Heart left ventricle (tissue), 16 donors: ENCODE measurements around the gene TMEM38B. TPM values are rescaled to one million over a fixed set of nuclear protein-coding genes. Genes with fewer than 3 reads are reported as not detected.
"Not testable (repeated sequence)": the region's sequence is repeated elsewhere in the genome, so short reads cannot be mapped to it uniquely, and the experiment has no call there.

Experiments used
- ATAC-seq, 4 donors: fragments of 200-7000 bp; cut with Tn5 transposase; one replicate each; pipeline ENCODE4 v1.9.1; 2020 to 2022; ENCODE audit warnings: moderate library complexity in 4 of 4, mild to moderate bottlenecking in 3 of 4, moderate number of reproducible peaks in 1 of 4
- DNase-seq, 5 donors: peaks; one replicate each; pipeline ENCODE4 v3.0.0-alpha.2; 2020
- H3K27ac ChIP-seq, 12 donors: fragments of 200-600 bp; sonication (generic) in 4 of 12; one replicate each; pipeline versions ENCODE4 v1.5.0 to v1.8.0; 2016 to 2022; ENCODE audit warnings: mild to moderate bottlenecking in 2 of 12
- H3K27me3 ChIP-seq, 9 donors: fragments of 200-600 bp; sonication (generic) in 2 of 9; one replicate each; pipeline versions ENCODE4 v1.5.1 to v1.8.0; 2016 to 2022; ENCODE audit warnings: mild to moderate bottlenecking in 3 of 9
- H3K36me3 ChIP-seq, 9 donors: fragments of 200-600 bp; sonication (generic) in 2 of 9; one replicate each; pipeline versions ENCODE4 v1.5.0 to v1.8.0; 2018 to 2022; ENCODE audit warnings: mild to moderate bottlenecking in 2 of 9
- H3K4me1 ChIP-seq, 12 donors: fragments of 200-600 bp; sonication (generic) in 4 of 12; one replicate each; pipeline versions ENCODE4 v1.5.0 to v1.8.0; 2016 to 2022; ENCODE audit warnings: mild to moderate bottlenecking in 3 of 12
- H3K4me3 ChIP-seq, 12 donors: fragments of 200-600 bp; sonication (generic) in 4 of 12; one replicate each; pipeline versions ENCODE4 v1.5.0 to v1.8.0; 2017 to 2022; ENCODE audit warnings: mild to moderate bottlenecking in 9 of 12, moderate library complexity in 4 of 12
- H3K9me3 ChIP-seq, 12 donors: fragments of 200-600 bp; sonication (generic) in 4 of 12; one replicate each; pipeline versions ENCODE4 v1.5.0 to v1.8.0; 2016 to 2022; ENCODE audit warnings: mild to moderate bottlenecking in 1 of 12
- CTCF ChIP-seq, 12 donors: fragments of 200-600 bp; sonication (generic) in 4 of 12; IDR thresholded peaks; one replicate each; pipeline versions ENCODE4 v1.5.0 to v1.8.0; 2018 to 2022; ENCODE audit warnings: antibody characterized with exemption in 12 of 12, mild to moderate bottlenecking in 5 of 12
- POLR2A ChIP-seq, 2 donors: fragments of 450-650 bp; IDR thresholded peaks; one replicate each; pipeline ENCODE4 v1.6.1; 2017; ENCODE audit warnings: antibody characterized with exemption in 2 of 2, mild to moderate bottlenecking in 2 of 2, moderate library complexity in 2 of 2
- WGBS, 4 donors: extraction: QIAGEN DNeasy Blood & Tissue Kit in 2 of 4; methylation state at CpG; one replicate each; pipeline versions ENCODE4 v1.1.5 to v1.1.7; 2013 to 2018; 5-methylcytosine and 5-hydroxymethylcytosine counted together
- intact Hi-C, 10 donors: fragments of 100-400 bp; cut with DNase I; formaldehyde crosslinking; loops; one replicate each; pipeline versions ENCODE4 v1.11.1 to v1.14.2; 2022
- polyA plus RNA-seq, 2 donors: library from polyadenylated mRNA; stranded (reverse); fragments of 200-250 nt; gene quantifications; one replicate each; pipeline ENCODE4 v1.2.3, GENCODE V29; 2013
- total RNA-seq, 9 donors: library from RNA; depleted of rRNA in 2 of 9; stranded (reverse); fragments of >200 nt in 2 of 9; fragmentation: NEBNext Ultra II Directional in 3 of 9; extraction: Animal tissue kit (Norgen Biotek cat#: 25700) in 3 of 9; gene quantifications; one replicate each; pipeline versions ENCODE4 v1.1.0 to v1.2.4, GENCODE V29; 2016 to 2023
- donor health status: ischemic (EF 13 %, LVEDD 7.1; RV severe dilation, severe dysfunction).
- donor health status: healthy with polysubstance abuse.
- donor health status: DM: no; HTN: yes; CAD: no.
- donor health status: DM: no; HTN: no; CAD: no.
- donor health status: ischemic (EF 25% LVEDD 6.9; RV normal size, moderate dysfunction).
- donor health status: ischemic (EF 25% LVEDD 5.7; RV mildly dilated, moderate dysfunction).
- donor health status: healthy.
- donor health status: DM: yes; HTN: yes; CAD: no.
- donor health status: ischemic (EF 35%, LVEDD 5.7; RV mildly dilated, moderate dysfunction).
- donor health status: nonischemic (EF 11% LVEDD 7.7; RV severe dilation, severe dysfunction).
- donor health status: DM: yes; HTN: yes; CAD: no.
- donor health status: PGD.
- donor health status: ischemic (EF 29% LVEDD 5.4; RV normal size, mild dysfunction).
- donor health status: nonischemic (EF 23%, LVEDD 6.1; RV moderate dilation, normal function).

The TMEM38B gene
- total and polyA plus RNA-seq, 11 donors, result 17.2 to 66.9 (median 45.4) TPM

GRCh38 chr9:105702207-105702606 lies 7.9 kb downstream of the TMEM38B start:
- H3K4me1 ChIP-seq, result peaks cover 0 to 39% (median 6%) of the 10 kb centered on the region in 12 donors
- 0 to 100% (median 74%) methylated on average over 1 of the region's 1 CpG for WGBS, 4 donors
- peak in 3 of 4 donors; percentile 59 to 63 (median 59) for ATAC-seq
- TF ChIP-seq CTCF (IDR thresholded peaks at IDR 0.05) (no peak), POLR2A (IDR thresholded peaks at IDR 0.05) (no peak)
- no peaks in the 10 kb centered on the region for H3K27me3 ChIP-seq
- no peak overlapping the region for H3K4me3 ChIP-seq
- intact Hi-C loops, result no loop called here
- H3K9me3 ChIP-seq, result no peaks in the 10 kb centered on the region
- H3K27ac ChIP-seq, result peak overlapping the region; percentile 19 to 77 (median 46)
- no peak for DNase-seq
- peaks cover 0 to 11% (median 0%) of the 10 kb centered on the region in 9 donors for H3K36me3 ChIP-seq

GRCh38 chr9:105703638-105704037 lies 9.3 kb downstream of the TMEM38B start:
- H3K36me3 ChIP-seq, result peaks cover 0 to 11% (median 0%) of the 10 kb centered on the region in 9 donors
- H3K4me1 ChIP-seq, result peaks cover 0 to 34% (median 9%) of the 10 kb centered on the region in 12 donors
- DNase-seq, H3K9me3 ChIP-seq, H3K27me3 ChIP-seq, ATAC-seq, H3K4me3 ChIP-seq, H3K27ac ChIP-seq, intact Hi-C loops: not testable (repeated sequence)
- WGBS, 4 donors, result 90 to 97% (median 93%) methylated on average over 4 of the region's 4 CpGs

GRCh38 chr9:105706156-105706555 lies 11.8 kb downstream of the TMEM38B start:
- intact Hi-C loops, result no loop called here
- DNase-seq, result no peak

GRCh38 chr9:105708405-105708804 lies 14.1 kb downstream of the TMEM38B start:
- peaks cover 0 to 14% (median 0%) of the 10 kb centered on the region in 9 donors for H3K36me3 ChIP-seq
- intact Hi-C loops, result no loop called here
- no peaks in the 10 kb centered on the region for H3K9me3 ChIP-seq
- H3K4me1 ChIP-seq, result peaks cover 0 to 26% (median 4%) of the 10 kb centered on the region in 12 donors
- TF ChIP-seq CTCF (IDR thresholded peaks at IDR 0.05) (no peak), POLR2A (IDR thresholded peaks at IDR 0.05) (no peak)
- peak overlapping the region in 1 of 12 donors; percentile 2 for H3K27ac ChIP-seq
- no peak overlapping the region for H3K4me3 ChIP-seq
- ATAC-seq (no peak), DNase-seq (no peak)
- 57 to 69% (median 61%) methylated on average over 3 of the region's 3 CpGs for WGBS, 4 donors
- H3K27me3 ChIP-seq, result no peaks in the 10 kb centered on the region

More at GRCh38 chr9:105706156-105706555, 11.8 kb downstream of the TMEM38B start:
- Histone ChIP-seq H3K4me1 (peaks cover 0 to 20% (median 4%) of the 10 kb centered on the region in 12 donors), H3K27me3 (no peaks in the 10 kb centered on the region), H3K36me3 (peaks cover 0 to 14% (median 0%) of the 10 kb centered on the region in 9 donors), H3K27ac (no peak overlapping the region), H3K4me3 (no peak overlapping the region), H3K9me3 (no peaks in the 10 kb centered on the region)
- 94 to 98% (median 97%) methylated on average over 8 of the region's 8 CpGs for WGBS, 4 donors
- TF ChIP-seq POLR2A (IDR thresholded peaks at IDR 0.05) (no peak), CTCF (IDR thresholded peaks at IDR 0.05) (no peak)
- no peak for ATAC-seq

GRCh38 chr9:105710638-105711037 lies 16.3 kb downstream of the TMEM38B start:
- intact Hi-C loops, result loop anchor here in 5 of 10 donors (5.0 to 10.0 kb wide), 5 partner anchors 53 to 276 kb away; partner anchors contain the start of gene FSD1L (in 1 of the 5)
- no peak for TF ChIP-seq POLR2A (IDR thresholded peaks at IDR 0.05)
- no peak for TF ChIP-seq CTCF (IDR thresholded peaks at IDR 0.05)
- ATAC-seq (no peak), DNase-seq (no peak)
- 92 to 97% (median 95%) methylated on average over 13 of the region's 13 CpGs for WGBS, 4 donors
- peaks cover 0 to 14% (median 2%) of the 10 kb centered on the region in 12 donors for H3K4me1 ChIP-seq
- peaks cover 0 to 14% (median 0%) of the 10 kb centered on the region in 9 donors for H3K36me3 ChIP-seq
- H3K4me3 ChIP-seq, result no peak overlapping the region
- H3K27ac ChIP-seq, result peak overlapping the region in 1 of 12 donors; percentile 61
- no peaks in the 10 kb centered on the region for H3K9me3 ChIP-seq
- no peaks in the 10 kb centered on the region for H3K27me3 ChIP-seq
